KOPT-K1 (cell line): ENCODE data around the gene ALG12.
"Not testable (repeated sequence)": the region's sequence is repeated elsewhere in the genome, so short reads cannot be mapped to it uniquely, and the experiment has no call there.

Experiments
- H3K27ac ChIP-seq: fragments of 200-600 bp; sonication (generic); 2 replicates; pipeline ENCODE4 v1.5.1; 2016; ENCODE audit warnings: antibody characterized with exemption, mild to moderate bottlenecking, low read depth, low read length; ENCODE audit not compliant: poor library complexity, severe bottlenecking
- H3K36me3 ChIP-seq: fragments of 200-600 bp; sonication (generic); 2 replicates; pipeline ENCODE4 v1.5.1; 2017; ENCODE audit warnings: antibody characterized with exemption, mild to moderate bottlenecking, low read length, moderate library complexity; ENCODE audit not compliant: insufficient read depth
- H3K9me3 ChIP-seq: fragments of 200-600 bp; sonication (generic); 2 replicates; pipeline ENCODE4 v1.5.1; 2017; ENCODE audit warnings: antibody characterized with exemption, low read length, mild to moderate bottlenecking; ENCODE audit not compliant: insufficient read depth, poor library complexity, severe bottlenecking

Gene ALG12

GRCh38 chr22:49951986-49952896 lies 34.0 kb upstream of the ALG12 start:
- H3K27ac ChIP-seq: no peak overlapping the region
- H3K9me3 ChIP-seq: no peaks in the 10 kb centered on the region
- H3K36me3 ChIP-seq: no peaks in the 10 kb centered on the region

GRCh38 chr22:49951678-49951985 lies 33.4 kb upstream of the ALG12 start:
- H3K27ac ChIP-seq: no peak overlapping the region
- H3K36me3 ChIP-seq: no peaks in the 10 kb centered on the region

GRCh38 chr22:49951000-49951677 lies 32.9 kb upstream of the ALG12 start:
- H3K9me3 ChIP-seq: no peaks in the 10 kb centered on the region
- no peaks in the 10 kb centered on the region for H3K36me3 ChIP-seq
- no peak overlapping the region for H3K27ac ChIP-seq

More at GRCh38 chr22:49951678-49951985, 33.4 kb upstream of the ALG12 start:
- no peaks in the 10 kb centered on the region for H3K9me3 ChIP-seq

GRCh38 chr22:49950396-49950994 lies 32.3 kb upstream of the ALG12 start:
- H3K36me3 ChIP-seq: no peaks in the 10 kb centered on the region
- H3K27ac ChIP-seq: no peak overlapping the region
- no peaks in the 10 kb centered on the region for H3K9me3 ChIP-seq

GRCh38 chr22:49949914-49950292 lies 31.7 kb upstream of the ALG12 start:
- no peaks in the 10 kb centered on the region for H3K9me3 ChIP-seq
- no peak overlapping the region for H3K27ac ChIP-seq
- no peaks in the 10 kb centered on the region for H3K36me3 ChIP-seq

GRCh38 chr22:49948958-49949913 lies 31.0 kb upstream of the ALG12 start:
- H3K9me3 ChIP-seq: no peaks in the 10 kb centered on the region
- no peaks in the 10 kb centered on the region for H3K36me3 ChIP-seq
- H3K27ac ChIP-seq: no peak overlapping the region

GRCh38 chr22:49948116-49948957 lies 30.1 kb upstream of the ALG12 start:
- no peak overlapping the region for H3K27ac ChIP-seq
- H3K36me3 ChIP-seq: no peaks in the 10 kb centered on the region
- H3K9me3 ChIP-seq: no peaks in the 10 kb centered on the region

GRCh38 chr22:49947296-49947622 lies 29.0 kb upstream of the ALG12 start:
- no peak overlapping the region for H3K27ac ChIP-seq
- H3K36me3 ChIP-seq: no peaks in the 10 kb centered on the region
- H3K9me3 ChIP-seq: no peaks in the 10 kb centered on the region

- H3K9me3 ChIP-seq: no peaks in the 10 kb centered on the region
- no peaks in the 10 kb centered on the region for H3K36me3 ChIP-seq
- H3K27ac ChIP-seq: no peak overlapping the region
Observed at GRCh38 chr22:49946612-49947295, 28.5 kb upstream of the ALG12 start.

GRCh38 chr22:49945042-49945794 lies 27.0 kb upstream of the ALG12 start:
- H3K27ac ChIP-seq, H3K36me3 ChIP-seq: not testable (repeated sequence)
- H3K9me3 ChIP-seq: peaks cover 11% of the 10 kb centered on the region

GRCh38 chr22:49944399-49944891 lies 26.2 kb upstream of the ALG12 start:
- Histone ChIP-seq H3K27ac (no peak overlapping the region), H3K36me3 (no peaks in the 10 kb centered on the region), H3K9me3 (peaks cover 11% of the 10 kb centered on the region)

GRCh38 chr22:49943771-49944398 lies 25.6 kb upstream of the ALG12 start:
- no peak overlapping the region for H3K27ac ChIP-seq

GRCh38 chr22:49943405-49943765 lies 25.1 kb upstream of the ALG12 start:
- no peaks in the 10 kb centered on the region for H3K36me3 ChIP-seq
- no peak overlapping the region for H3K27ac ChIP-seq
- H3K9me3 ChIP-seq: peaks cover 11% of the 10 kb centered on the region

More at GRCh38 chr22:49943771-49944398, 25.6 kb upstream of the ALG12 start:
- Histone ChIP-seq H3K9me3 (peaks cover 11% of the 10 kb centered on the region), H3K36me3 (no peaks in the 10 kb centered on the region)
